SU-DHL-6 (cell line): ENCODE measurements around the gene POMT2.

Experiments used
- CTCF ChIP-seq: fragments of 200-600 bp; sonication (generic); IDR thresholded peaks from one replicate; pipeline ENCODE4 v1.5.1; 2017; ENCODE audit warnings: antibody characterized with exemption, mild to moderate bottlenecking, low read length, moderate library complexity; ENCODE audit not compliant: insufficient read depth, poor library complexity, severe bottlenecking
- EZH2phosphoT487 ChIP-seq: fragments of 200-600 bp; sonication (generic), shearing (Covaris generic); conservative IDR thresholded peaks from 2 replicates; pipeline ENCODE4 v1.6.1; 2018; ENCODE audit warnings: mild to moderate bottlenecking, antibody characterized with exemption, low read length, moderate library complexity, mixed read lengths

- no peak for TF ChIP-seq CTCF
- TF ChIP-seq EZH2phosphoT487, result no peak
These were observed 45.1 kb downstream of the POMT2 start for GRCh38 chr14:77275601-77276017.
